TTC549 (cell line): ENCODE data around the gene GAB1.

ENCODE experiments used
- FAIRE-seq: peaks from 2 replicates; lab custom pipeline; 2012; peaks lifted over from hg19 to GRCh38; lab: Jason Lieb, UNC

The GAB1 gene

DNA sequence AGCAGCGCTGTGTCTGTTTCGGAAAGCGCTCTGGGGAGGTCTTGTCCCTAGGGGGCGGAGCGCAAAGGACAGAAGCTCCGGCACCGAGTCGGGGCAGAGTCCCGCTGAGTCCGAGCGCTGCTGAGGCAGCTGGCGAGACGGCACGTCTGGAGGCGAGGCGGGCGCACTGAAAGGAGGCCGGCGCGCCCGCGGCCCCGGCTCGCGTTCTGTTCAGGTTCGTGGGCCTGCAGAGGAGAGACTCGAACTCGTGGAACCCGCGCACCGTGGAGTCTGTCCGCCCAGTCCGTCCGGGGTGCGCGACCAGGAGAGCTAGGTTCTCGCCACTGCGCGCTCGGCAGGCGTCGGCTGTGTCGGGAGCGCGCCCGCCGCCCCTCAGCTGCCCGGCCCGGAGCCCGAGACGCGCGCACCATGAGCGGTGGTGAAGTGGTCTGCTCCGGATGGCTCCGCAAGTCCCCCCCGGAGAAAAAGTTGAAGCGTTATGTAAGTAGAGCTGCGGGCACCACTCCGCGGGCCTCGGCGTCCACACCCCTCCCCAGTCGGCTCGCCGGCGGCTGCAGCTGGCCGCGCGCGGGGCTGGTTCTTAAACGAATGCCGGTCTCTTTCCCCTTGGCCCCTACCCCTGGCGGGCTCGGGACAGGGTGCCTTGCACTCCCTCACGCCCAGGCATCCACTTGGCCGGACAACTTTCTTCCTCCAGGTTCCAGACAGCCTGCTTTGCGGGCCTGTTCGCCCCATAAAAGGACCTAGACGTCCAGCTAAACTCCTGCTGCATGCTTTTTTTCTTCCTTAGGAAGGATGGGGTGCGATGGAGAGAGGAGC, at the start of gene GAB1:
Gene GAB1 (plus strand): TSS at position 96 of the 819 bp plus-strand sequence. CDS start 313 bp downstream, at position 409.
- no peak for FAIRE-seq

GRCh38 chr4:143287572-143287923, 49.1 kb upstream of the GAB1 start:
- no peak for FAIRE-seq

- no peak for FAIRE-seq
Observed at GRCh38 chr4:143288171-143288570, 48.5 kb upstream of the GAB1 start.

GRCh38 chr4:143289370-143289769, 47.3 kb upstream of the GAB1 start:
- FAIRE-seq: no peak

DNA sequence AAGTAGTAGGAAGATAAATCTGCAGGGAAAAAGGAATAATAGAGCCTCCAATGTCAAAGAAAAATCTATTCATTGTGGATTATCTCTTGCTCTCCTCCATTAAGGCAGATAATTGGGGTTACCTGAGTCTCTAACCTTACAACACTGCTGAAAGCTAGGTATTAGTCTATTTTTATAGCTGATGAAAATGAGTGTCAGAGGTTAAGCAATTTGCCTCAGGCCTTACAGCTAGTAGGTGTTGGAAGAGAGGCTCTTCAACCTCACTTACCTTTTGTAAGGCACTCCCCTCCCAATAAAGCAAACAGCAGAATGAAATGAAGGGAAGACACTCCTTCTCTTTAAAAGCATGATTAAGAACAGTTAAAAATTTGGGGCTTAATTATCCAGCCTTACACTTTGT, 45.4 kb upstream of the GAB1 start:
- FAIRE-seq: no peak

GRCh38 chr4:143292858-143293257, 43.8 kb upstream of the GAB1 start:
- no peak for FAIRE-seq

DNA sequence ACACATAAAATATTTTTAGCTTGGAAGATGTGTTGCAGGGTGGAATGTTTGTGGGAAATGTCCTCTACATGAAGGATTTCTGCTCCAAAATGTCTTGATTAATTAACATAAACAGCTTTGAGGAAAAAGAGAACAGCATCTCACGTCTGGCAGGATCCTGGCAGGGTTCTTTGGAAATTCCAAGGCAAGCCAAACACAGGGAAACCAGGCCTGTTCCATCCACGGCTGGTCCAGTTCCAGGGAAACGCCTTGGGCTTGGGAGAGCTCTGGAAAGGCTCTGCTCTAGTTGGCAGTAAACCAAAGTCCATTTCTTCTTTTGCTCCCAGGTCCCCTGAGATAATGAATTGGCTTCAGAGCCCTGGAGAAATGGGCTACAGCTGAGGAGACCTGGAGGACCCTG, 42.4 kb upstream of the GAB1 start:
- FAIRE-seq: no peak

GRCh38 chr4:143294710-143295275, 41.9 kb upstream of the GAB1 start:
- no peak for FAIRE-seq

GRCh38 chr4:143296397-143297067, 40.1 kb upstream of the GAB1 start:
- no peak for FAIRE-seq

DNA sequence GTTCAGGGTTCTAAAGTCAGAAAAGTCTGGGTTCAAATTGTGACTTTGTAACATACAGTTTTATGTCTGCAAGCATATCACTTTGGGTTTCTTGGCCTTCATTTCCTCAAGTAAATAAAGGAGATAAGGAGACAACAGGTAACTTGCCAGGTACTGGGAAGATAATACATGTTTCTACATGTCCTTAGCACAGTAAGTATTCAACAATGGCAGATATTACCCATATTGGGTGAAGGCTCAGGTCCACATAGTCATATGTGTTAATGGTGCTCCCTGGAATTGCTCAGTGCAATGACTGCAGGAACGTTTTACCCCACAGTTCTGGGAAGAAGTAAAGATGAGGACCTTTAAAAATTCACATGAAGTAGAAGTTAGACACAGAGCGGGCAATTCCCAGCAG, 35.8 kb upstream of the GAB1 start:
- no peak for FAIRE-seq

DNA sequence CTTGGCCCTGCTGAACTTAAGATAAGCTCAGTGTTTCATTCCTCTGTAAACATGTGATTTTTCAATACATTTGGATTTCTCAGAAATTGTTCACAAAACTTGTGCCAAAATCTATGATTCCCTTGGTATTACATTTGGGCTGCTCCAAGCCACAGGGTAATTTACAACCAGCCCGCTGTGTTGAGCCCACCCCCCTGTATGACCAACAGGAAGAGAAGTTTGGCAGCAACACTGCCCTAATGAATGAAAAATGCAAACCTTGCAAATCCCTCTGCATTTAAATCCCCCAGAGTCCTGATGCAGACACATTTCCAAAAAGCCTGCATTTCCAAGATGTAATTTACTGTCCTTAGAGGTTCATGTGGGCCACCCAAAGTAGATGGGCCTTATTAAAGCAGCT, 34.1 kb upstream of the GAB1 start:
- no peak for FAIRE-seq

DNA sequence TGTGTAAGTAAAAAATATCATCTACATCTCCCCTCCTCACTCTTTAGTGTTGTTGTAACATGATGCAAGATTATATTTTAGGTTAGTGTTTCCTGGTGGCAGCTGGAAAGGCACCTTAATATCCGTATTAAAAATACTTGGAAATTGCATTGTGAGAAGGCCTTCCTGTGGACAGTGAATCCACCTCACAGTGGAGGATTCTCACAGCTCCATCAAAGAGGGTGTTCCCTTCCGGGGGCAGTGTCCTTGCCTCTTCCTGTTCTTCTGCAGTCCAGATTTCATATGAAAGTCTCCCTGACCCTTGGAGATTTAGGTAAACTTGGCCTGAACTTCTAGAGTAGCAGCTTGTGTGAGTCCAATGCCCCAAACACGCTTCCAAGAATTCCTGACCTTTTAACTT, 29.9 kb upstream of the GAB1 start:
- FAIRE-seq: no peak

- no peak for FAIRE-seq
Observed at GRCh38 chr4:143307531-143307930, 29.1 kb upstream of the GAB1 start.

DNA sequence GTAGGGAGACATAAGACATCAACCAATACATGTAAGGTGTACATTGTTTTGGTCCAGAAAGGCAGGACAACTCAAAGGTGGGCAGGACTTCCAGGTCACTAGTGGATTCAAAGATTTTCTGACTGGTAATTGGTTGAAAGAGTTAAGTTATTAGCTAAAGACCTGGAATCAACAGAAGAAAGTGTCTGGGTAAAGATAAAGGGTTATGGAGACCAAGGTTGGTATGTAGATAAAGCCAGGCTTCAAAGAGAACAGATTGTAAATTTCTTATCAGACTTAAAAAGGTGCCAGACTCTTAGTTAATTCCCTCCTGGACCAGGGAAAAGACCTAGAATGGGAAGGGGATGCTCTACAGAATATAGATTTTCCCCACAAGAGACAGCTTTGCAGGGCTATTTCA, 28.3 kb upstream of the GAB1 start:
- no peak for FAIRE-seq

- no peak for FAIRE-seq
Observed at GRCh38 chr4:143311924-143312323, 24.8 kb upstream of the GAB1 start.

DNA sequence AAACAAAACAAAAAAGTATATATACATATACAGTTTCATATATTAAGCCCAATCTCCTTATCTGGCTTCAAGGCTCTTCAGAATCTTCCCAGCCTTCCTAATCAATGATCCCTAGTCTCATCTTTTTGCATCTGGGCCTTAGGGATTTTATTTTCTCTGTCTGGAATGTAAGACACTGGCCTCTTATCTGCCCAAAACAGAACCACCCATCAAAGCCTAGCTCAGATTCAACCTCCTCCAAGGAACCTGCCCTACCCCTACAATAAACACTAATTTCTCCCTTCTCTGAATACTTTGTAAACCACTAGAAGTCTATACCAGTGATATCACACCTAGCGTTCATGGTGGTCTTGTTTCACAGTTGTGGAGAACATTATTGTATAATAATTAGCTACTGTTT, 23.2 kb upstream of the GAB1 start:
- no peak for FAIRE-seq

GRCh38 chr4:143313996-143314395, 22.7 kb upstream of the GAB1 start:
- FAIRE-seq: no peak

- FAIRE-seq: no peak
Observed at GRCh38 chr4:143320113-143320512, 16.6 kb upstream of the GAB1 start.

GRCh38 chr4:143326735-143327134, 9.9 kb upstream of the GAB1 start:
- no peak for FAIRE-seq

DNA sequence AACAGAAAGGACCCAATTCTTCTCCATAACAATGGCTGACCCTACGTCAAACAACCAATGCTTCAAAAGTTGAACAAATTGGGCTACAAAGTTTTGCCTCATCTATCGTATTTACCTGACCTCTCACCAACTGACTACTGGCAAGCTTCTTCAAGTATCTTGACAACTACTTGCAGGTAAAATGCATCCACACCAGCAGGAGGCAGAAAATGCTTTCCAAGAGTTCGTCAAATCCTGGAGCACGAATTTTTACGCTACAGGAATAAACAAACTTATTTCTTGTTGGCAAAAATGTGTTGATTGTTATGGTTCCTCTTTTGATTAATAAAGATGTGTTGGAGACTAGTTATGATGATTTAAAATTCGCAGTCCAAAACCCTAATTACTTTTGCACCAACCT, 6.7 kb upstream of the GAB1 start:
- no peak for FAIRE-seq

DNA sequence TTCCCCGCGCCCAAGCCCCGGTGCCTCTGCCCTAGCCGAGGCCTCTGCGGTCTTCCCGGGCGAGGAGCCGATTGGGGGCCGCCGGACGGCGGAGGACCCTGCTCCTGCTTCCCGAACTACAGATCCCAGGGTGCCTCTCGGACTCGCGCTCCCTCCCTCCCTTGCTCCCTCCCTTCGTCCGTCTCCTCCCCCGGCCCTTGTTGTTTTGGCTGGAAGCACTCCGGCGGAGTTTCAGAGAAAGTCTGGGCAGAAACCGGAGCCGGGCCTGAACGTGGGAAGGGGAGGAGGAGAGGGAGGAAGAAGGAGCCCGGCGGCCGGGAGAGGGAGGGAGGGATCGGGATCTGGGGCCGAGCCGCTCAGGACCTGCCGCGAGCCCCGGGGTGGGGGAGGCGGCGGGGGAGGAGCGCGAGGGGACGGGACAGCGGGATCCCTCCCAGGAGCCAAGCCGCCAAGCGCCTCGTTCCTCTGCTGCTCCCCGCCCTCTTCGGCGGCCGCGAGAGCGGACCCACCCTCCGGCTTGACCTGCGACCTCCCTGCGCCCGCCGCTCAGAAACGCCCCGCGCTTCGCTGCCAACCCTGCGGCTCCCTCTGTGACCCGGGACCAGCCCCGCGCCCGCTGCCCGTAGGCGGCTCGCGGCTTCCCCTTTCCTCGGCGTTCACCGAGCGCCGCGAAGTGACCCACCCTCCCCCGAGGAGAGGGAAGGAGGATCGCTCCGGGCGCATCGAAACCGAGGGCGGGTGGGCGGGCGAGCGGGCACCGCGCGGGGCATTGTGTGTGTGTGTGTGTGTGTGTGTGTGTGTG, 496 bp upstream of the GAB1 start:
- FAIRE-seq: no peak

GRCh38 chr4:143337600-143338287, 1.1 kb downstream of the GAB1 start:
- no peak for FAIRE-seq
